Cardiac fibroblast (primary cell): ENCODE data around the gene SEMA6A.

Experiments
- DNase-seq, 2 donors: peaks; one replicate each; pipeline versions ENCODE4 v3.0.0 to v3.0.0-alpha.2; 2010; ENCODE audit warnings: low read depth in 2 of 2
- H3K4me3 ChIP-seq, 2 donors: replicated peaks in 1 of 2; 1 replicate in 1 of 2; 2 replicates in 1 of 2; pipeline ENCODE4 v1.5.1; 2011; ENCODE audit warnings: low read depth in 2 of 2, low read length in 2 of 2, mild to moderate bottlenecking in 2 of 2, moderate library complexity in 1 of 2
- CTCF ChIP-seq: IDR thresholded peaks from one replicate; pipeline ENCODE4 v1.5.1; 2011; ENCODE audit warnings: low read depth, mild to moderate bottlenecking, low read length, inconsistent platforms

The SEMA6A gene

GRCh38 chr5:116410336-116410890, 164.2 kb downstream of the SEMA6A start:
- no peak overlapping the region for H3K4me3 ChIP-seq
- DNase-seq: peak in 1 of 2 donors; percentile 11
- TF ChIP-seq CTCF: no peak

GRCh38 chr5:116409591-116410296, 164.9 kb downstream of the SEMA6A start:
- no peak for TF ChIP-seq CTCF
- H3K4me3 ChIP-seq: no peak overlapping the region

GRCh38 chr5:116406306-116407041, 168.1 kb downstream of the SEMA6A start:
- no peak for DNase-seq
- no peak for TF ChIP-seq CTCF
- H3K4me3 ChIP-seq: no peak overlapping the region

More at GRCh38 chr5:116409591-116410296, 164.9 kb downstream of the SEMA6A start:
- no peak for DNase-seq

GRCh38 chr5:116404792-116405191, 169.8 kb downstream of the SEMA6A start:
- DNase-seq: no peak
- H3K4me3 ChIP-seq: no peak overlapping the region
- no peak for TF ChIP-seq CTCF

GRCh38 chr5:116404016-116404415, 170.6 kb downstream of the SEMA6A start:
- peak; percentile 3 to 7 for DNase-seq
- TF ChIP-seq CTCF: no peak
- H3K4me3 ChIP-seq: no peak overlapping the region

GRCh38 chr5:116402235-116402634, 172.4 kb downstream of the SEMA6A start:
- TF ChIP-seq CTCF: no peak
- DNase-seq: no peak
- H3K4me3 ChIP-seq: no peak overlapping the region
